BJ (cell line): ENCODE results near the gene CCNE1. TPM values are rescaled to one million over a fixed set of nuclear protein-coding genes. Genes with fewer than 3 reads are reported as not detected.

Experiments
- CTCF ChIA-PET: fragments of 350-600 bp; formaldehyde crosslinking; extraction: SDS; loops from one replicate; lab custom pipeline; 2021; ENCODE audit warnings: antibody characterized with exemption, inconsistent platforms; lab: Yijun Ruan, JAX
- POLR2A ChIA-PET: fragments of 300-600 bp; sonication (Branson Sonifier 250); formaldehyde crosslinking; extraction: SDS; loops from one replicate; lab custom pipeline; 2021; ENCODE audit warnings: antibody characterized with exemption; lab: Charles Lee
- DNase-seq: peaks from one replicate; pipeline ENCODE4 v3.0.0-alpha.2; 2011; ENCODE audit warnings: low read depth
- H3K27me3 ChIP-seq: 2 replicates; pipeline ENCODE4 v1.6.0; 2011; ENCODE audit warnings: low read length; ENCODE audit not compliant: control insufficient read depth, insufficient read depth
- H3K36me3 ChIP-seq: 2 replicates; pipeline ENCODE4 v1.5.1; 2011; ENCODE audit warnings: low read length; ENCODE audit not compliant: control insufficient read depth, insufficient read depth
- H3K4me3 ChIP-seq: 2 replicates; pipeline ENCODE4 v1.5.1; 2011; ENCODE audit warnings: low read depth, mild to moderate bottlenecking, control low read depth, low read length
- CTCF ChIP-seq: IDR thresholded peaks from 2 replicates; pipeline ENCODE4 v1.5.1; 2011; ENCODE audit warnings: low read depth, mild to moderate bottlenecking, control low read depth, inconsistent platforms, low read length, moderate library complexity; ENCODE audit not compliant: insufficient read depth
- polyA plus RNA-seq: library from polyadenylated mRNA; depleted of rRNA; stranded (reverse); fragments of >200 nt; gene quantifications from 2 replicates; pipeline ENCODE4 v1.2.3, GENCODE V29; 2011

The CCNE1 gene
- polyA plus RNA-seq, 1 experiment, result 5.0 TPM

- no peak for DNase-seq
- H3K4me3 ChIP-seq, result no peak overlapping the region
- peaks cover 2% of the 10 kb centered on the region; the same call in 1 of the 2 replicates for H3K27me3 ChIP-seq
- ChIA-PET POLR2A (no interaction called here), CTCF (interaction anchor here (0.7 to 1.0 kb wide), 3 partner anchors 11 to 80 kb away, joined by 3 read pairs; no protein-coding TSS in a partner anchor)
- TF ChIP-seq CTCF, result no peak
- no peaks in the 10 kb centered on the region for H3K36me3 ChIP-seq
Observed at GRCh38 chr19:29840066-29840950, 28.5 kb downstream of the CCNE1 start.

- Histone ChIP-seq H3K27me3 (peaks cover 2% of the 10 kb centered on the region; the same call in 1 of the 2 replicates), H3K36me3 (no peaks in the 10 kb centered on the region), H3K4me3 (no peak overlapping the region)
- ChIA-PET CTCF (interaction anchor here (1.0 kb wide), 2 partner anchors 22 to 81 kb away, joined by 3 read pairs; no protein-coding TSS in a partner anchor), POLR2A (no interaction called here)
- no peak for TF ChIP-seq CTCF
- DNase-seq, result no peak
Observed at GRCh38 chr19:29841209-29841558, 29.4 kb downstream of the CCNE1 start.

- H3K36me3 ChIP-seq, result no peaks in the 10 kb centered on the region
- H3K27me3 ChIP-seq, result peaks cover 2% of the 10 kb centered on the region; the same call in 1 of the 2 replicates
- POLR2A ChIA-PET, result no interaction called here
- DNase-seq, result no peak
- H3K4me3 ChIP-seq, result no peak overlapping the region
- TF ChIP-seq CTCF, result no peak
- CTCF ChIA-PET, result interaction anchor here (1.0 kb wide), 1 partner anchor 22 kb away, joined by 3 read pairs; no protein-coding TSS in a partner anchor
Observed at GRCh38 chr19:29841559-29842367, 30.0 kb downstream of the CCNE1 start.

GRCh38 chr19:29842471-29843179, 30.8 kb downstream of the CCNE1 start:
- TF ChIP-seq CTCF, result no peak
- ChIA-PET POLR2A (no interaction called here), CTCF (no interaction called here)
- H3K4me3 ChIP-seq, result no peak overlapping the region
- DNase-seq, result no peak
- H3K27me3 ChIP-seq, result peaks cover 2% of the 10 kb centered on the region; the same call in 1 of the 2 replicates
- H3K36me3 ChIP-seq, result no peaks in the 10 kb centered on the region
